Muscle of arm (tissue), 12 donors: ENCODE measurements around the gene HGS. TPM values are rescaled to one million over a fixed set of nuclear protein-coding genes. Genes with fewer than 3 reads are reported as not detected.

Experiments used
- DNase-seq: peaks from one replicate; pipeline ENCODE4 v3.0.0-alpha.2; 2013
- polyA plus RNA-seq, 12 donors: library from polyadenylated mRNA; unstranded; fragments of 120-200 nt; gene quantifications; one replicate each; pipeline ENCODE4 v1.2.1, GENCODE V29; 2013; ENCODE audit not compliant: insufficient read length in 12 of 12

HGS gene
- polyA plus RNA-seq, 12 donors = 43.4 to 93.4 (median 50.8) TPM; not detected in 1

GRCh38 chr17:81715872-81716673 is 32.3 kb downstream of the HGS start:
- no peak for DNase-seq

- no peak for DNase-seq
Measured at GRCh38 chr17:81716674-81716996, 32.8 kb downstream of the HGS start.

- DNase-seq = no peak
Measured at GRCh38 chr17:81717049-81717765, 33.4 kb downstream of the HGS start.

- no peak for DNase-seq
Measured at GRCh38 chr17:81717766-81718089, 33.9 kb downstream of the HGS start.

- DNase-seq = no peak
Measured at GRCh38 chr17:81719410-81720266, 35.8 kb downstream of the HGS start.

- DNase-seq = no peak
Measured at GRCh38 chr17:81720267-81721071, 36.7 kb downstream of the HGS start.

- DNase-seq = no peak
Measured at GRCh38 chr17:81722184-81723120, 38.6 kb downstream of the HGS start.

GRCh38 chr17:81723651-81724209 is 39.9 kb downstream of the HGS start:
- DNase-seq = no peak

GRCh38 chr17:81725439-81725838 is 41.6 kb downstream of the HGS start:
- DNase-seq = no peak

GRCh38 chr17:81726004-81726403 is 42.2 kb downstream of the HGS start:
- no peak for DNase-seq

GRCh38 chr17:81727324-81728031 is 43.7 kb downstream of the HGS start:
- no peak for DNase-seq

GRCh38 chr17:81733507-81734404 is 49.9 kb downstream of the HGS start:
- peak; percentile 66 for DNase-seq

- no peak for DNase-seq
Measured at GRCh38 chr17:81734405-81735263, 50.8 kb downstream of the HGS start.

- no peak for DNase-seq
Measured at GRCh38 chr17:81735264-81736102, 51.7 kb downstream of the HGS start.

GRCh38 chr17:81737947-81738800 is 54.4 kb downstream of the HGS start:
- DNase-seq = no peak
